22Rv1 (cell line): ENCODE results near the gene FIG4.
"Not testable (repeated sequence)": the region's sequence is repeated elsewhere in the genome, so short reads cannot be mapped to it uniquely, and the experiment has no call there.

Experiments
- H3K27ac ChIP-seq: fragments of 450-650 bp; 2 replicates; pipeline ENCODE4 v1.5.1; 2017
- CTCF ChIP-seq: fragments of 450-650 bp; IDR thresholded peaks from 2 replicates; pipeline ENCODE4 v1.5.1; 2017; ENCODE audit warnings: mild to moderate bottlenecking
- ZFX ChIP-seq: fragments of 450-650 bp; IDR thresholded peaks from 2 replicates; pipeline ENCODE4 v1.6.1; 2017; ENCODE audit warnings: antibody characterized with exemption, borderline replicate concordance

FIG4 gene

DNA sequence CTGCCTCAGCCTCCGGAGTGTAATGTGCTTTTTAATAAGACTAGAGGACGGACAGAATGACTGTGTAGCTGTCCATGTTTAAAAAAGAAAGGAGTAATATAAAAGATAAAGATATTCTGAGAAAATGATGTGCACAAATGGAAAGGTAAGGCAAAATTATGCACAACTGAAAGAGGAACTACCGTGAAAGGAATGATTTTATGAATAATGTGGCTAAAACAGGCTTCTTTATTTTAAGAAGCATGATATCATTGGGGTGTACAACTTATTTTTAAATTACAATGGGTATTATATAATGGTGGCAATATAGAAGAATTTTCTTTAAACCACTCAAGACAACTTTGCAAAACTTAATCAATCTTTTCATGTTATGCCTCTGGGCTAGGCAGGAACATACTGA is 78.1 kb downstream of the FIG4 start:
- H3K27ac ChIP-seq: no peak overlapping the region
- TF ChIP-seq ZFX (no peak), CTCF (no peak)

DNA sequence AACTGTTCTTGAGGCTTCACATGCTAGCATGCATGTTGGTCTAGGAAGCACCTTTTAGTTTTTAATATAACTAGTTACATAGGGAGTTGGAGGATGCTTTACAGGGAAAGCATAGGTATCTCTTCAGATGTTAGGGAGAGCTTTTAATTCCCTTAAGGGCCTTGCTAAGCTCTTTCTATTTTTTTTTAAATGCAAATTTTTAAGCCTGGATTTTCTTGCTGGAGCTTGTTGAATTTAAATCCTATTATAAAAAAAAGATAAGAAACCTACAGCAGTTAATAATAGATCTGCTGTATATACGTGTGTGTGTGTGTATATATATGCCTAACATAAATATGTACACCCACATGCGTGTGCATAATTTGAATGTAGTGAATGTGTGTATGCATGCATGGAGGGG is 79.0 kb downstream of the FIG4 start:
- no peak overlapping the region for H3K27ac ChIP-seq
- TF ChIP-seq ZFX: no peak
- no peak for TF ChIP-seq CTCF

DNA sequence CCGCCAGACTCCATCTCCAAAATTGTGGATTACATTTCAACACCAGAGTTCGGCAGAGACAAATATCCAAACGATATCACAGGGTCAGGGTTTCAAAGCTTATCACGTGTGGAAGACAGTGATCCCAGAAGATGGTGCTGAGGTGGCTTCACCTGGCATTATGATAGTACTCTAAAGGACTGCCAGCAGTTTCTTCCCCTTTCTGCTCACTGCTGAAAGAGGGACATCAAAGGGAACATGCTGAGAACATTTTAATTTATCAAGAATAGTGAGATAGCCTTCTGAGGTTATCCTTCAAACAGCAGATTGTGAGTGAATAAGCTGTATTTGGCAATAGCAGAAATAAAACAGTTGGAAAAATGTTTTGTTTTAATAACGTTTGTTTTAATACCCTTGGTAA is 79.7 kb downstream of the FIG4 start:
- TF ChIP-seq ZFX (no peak), CTCF (no peak)
- H3K27ac ChIP-seq: no peak overlapping the region

- not testable (repeated sequence) for H3K27ac ChIP-seq
Measured at GRCh38 chr6:109771939-109772755, 81.1 kb downstream of the FIG4 start.

- TF ChIP-seq ZFX: no peak
- no peak for TF ChIP-seq CTCF
- H3K27ac ChIP-seq: no peak overlapping the region
Measured at GRCh38 chr6:109772883-109773431, 81.9 kb downstream of the FIG4 start.

- no peak overlapping the region for H3K27ac ChIP-seq
- TF ChIP-seq CTCF: no peak
- TF ChIP-seq ZFX: no peak
Measured at GRCh38 chr6:109781001-109781400, 89.9 kb downstream of the FIG4 start.

GRCh38 chr6:109782491-109782999 is 91.4 kb downstream of the FIG4 start:
- TF ChIP-seq ZFX (no peak), CTCF (no peak)
- H3K27ac ChIP-seq: no peak overlapping the region
